ENCODE results near the gene IQCB1.

DNA sequence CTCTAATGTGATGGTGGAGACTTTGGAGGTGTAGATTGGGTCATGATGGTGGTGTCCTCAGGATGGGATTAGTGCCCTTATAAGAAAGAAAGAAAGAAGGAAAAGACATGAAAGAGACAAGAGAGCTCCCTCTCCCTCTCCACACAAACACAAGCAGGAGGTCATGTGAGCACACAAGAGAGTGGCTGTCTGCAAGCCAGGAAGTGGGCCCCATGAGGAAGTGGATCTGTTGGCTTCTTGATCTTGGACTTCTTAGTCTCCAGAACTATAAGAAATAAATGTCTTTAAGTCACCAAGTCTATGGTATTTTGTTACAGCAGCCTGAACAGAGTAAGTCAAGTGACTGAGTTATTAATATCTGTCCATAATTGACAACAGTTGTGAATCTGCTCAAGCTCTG is 17.1 kb downstream of the IQCB1 start:
- TF ChIP-seq CBX5 (IDR thresholded peaks at IDR 0.05; ENCODE audit: borderline replicate concordance, low read depth) (no peak), SMARCA4 (IDR thresholded peaks at IDR 0.05) (no peak), ZBTB33 (CRISPR knock-in tag; IDR thresholded peaks at IDR 0.05) (no peak), RBFOX2 (IDR thresholded peaks at IDR 0.05; ENCODE audit: low read depth, low read length) (no peak), MEF2A (IDR thresholded peaks at IDR 0.05; ENCODE audit: control insufficient read depth, low read depth, low read length) (no peak), MNT (conservative IDR thresholded peaks at IDR 0.05) (no peak)

Measured in K562 (cell line).